OCI-LY1 (cell line): ENCODE data around the gene CAMTA1.

ENCODE experiments used
- CTCF ChIP-seq: fragments of 200-600 bp; sonication (generic), shearing (Covaris generic); IDR thresholded peaks from 2 replicates; pipeline ENCODE4 v1.5.1; 2017; ENCODE audit warnings: mild to moderate bottlenecking, antibody characterized with exemption, low read length, moderate library complexity, mixed read lengths
- EZH2 ChIP-seq: fragments of 200-600 bp; sonication (generic), shearing (Covaris generic); IDR thresholded peaks from 2 replicates; pipeline ENCODE4 v1.8.0; 2017; ENCODE audit warnings: borderline replicate concordance, mixed run types, mild to moderate bottlenecking, antibody characterized with exemption, low read length, moderate library complexity, mixed read lengths

GRCh38 chr1:6927626-6928025, 142.4 kb downstream of the CAMTA1 start:
- TF ChIP-seq CTCF (no peak), EZH2 (no peak)
